ENCODE results near the gene HDHD3. TPM values are rescaled to one million over a fixed set of nuclear protein-coding genes. Genes with fewer than 3 reads are reported as not detected.

HDHD3 gene
- total RNA-seq, 3 donors from 2014 or later: 75.7 to 148 (median 115) TPM

DNA sequence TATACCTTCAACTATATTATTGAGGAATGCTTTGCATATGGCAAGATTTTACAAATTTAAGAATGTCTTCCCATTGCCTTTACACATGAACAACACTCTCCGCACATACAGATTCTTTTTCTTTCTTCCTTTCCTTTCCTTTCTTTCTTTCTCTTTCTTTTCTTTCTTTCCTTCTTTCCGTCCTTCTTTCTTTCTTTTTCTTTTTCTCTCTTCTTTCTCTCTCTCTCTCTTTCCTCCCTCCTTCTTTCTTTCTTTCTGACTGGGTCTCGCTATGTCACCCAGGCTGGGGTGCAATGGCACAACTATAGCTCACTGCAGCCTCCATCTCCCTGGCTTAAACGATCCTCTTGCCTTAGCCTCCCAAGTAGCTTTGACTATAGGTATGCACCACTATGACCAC, 50.6 kb downstream of the HDHD3 start:
- Histone ChIP-seq H3K36me3 (ENCODE audit: low read depth) (no peaks in the 10 kb centered on the region), H3K4me3 (no peak overlapping the region), H3K4me1 (ENCODE audit: low read depth) (no peaks in the 10 kb centered on the region), H3K9me3 (no peaks in the 10 kb centered on the region)
- ATAC-seq (no peak), DNase-seq (no peak)
- TF ChIP-seq, protein P1, sequence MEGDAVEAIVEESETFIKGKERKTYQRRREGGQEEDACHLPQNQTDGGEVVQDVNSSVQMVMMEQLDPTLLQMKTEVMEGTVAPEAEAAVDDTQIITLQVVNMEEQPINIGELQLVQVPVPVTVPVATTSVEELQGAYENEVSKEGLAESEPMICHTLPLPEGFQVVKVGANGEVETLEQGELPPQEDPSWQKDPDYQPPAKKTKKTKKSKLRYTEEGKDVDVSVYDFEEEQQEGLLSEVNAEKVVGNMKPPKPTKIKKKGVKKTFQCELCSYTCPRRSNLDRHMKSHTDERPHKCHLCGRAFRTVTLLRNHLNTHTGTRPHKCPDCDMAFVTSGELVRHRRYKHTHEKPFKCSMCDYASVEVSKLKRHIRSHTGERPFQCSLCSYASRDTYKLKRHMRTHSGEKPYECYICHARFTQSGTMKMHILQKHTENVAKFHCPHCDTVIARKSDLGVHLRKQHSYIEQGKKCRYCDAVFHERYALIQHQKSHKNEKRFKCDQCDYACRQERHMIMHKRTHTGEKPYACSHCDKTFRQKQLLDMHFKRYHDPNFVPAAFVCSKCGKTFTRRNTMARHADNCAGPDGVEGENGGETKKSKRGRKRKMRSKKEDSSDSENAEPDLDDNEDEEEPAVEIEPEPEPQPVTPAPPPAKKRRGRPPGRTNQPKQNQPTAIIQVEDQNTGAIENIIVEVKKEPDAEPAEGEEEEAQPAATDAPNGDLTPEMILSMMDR (IDR thresholded peaks at IDR 0.05): no peak
- intact Hi-C loops (cut with DNase I, micrococcal nuclease): no loop called here

Other genes starting within 250 kb of the HDHD3 start
- gene SLC31A2, start 226.0 kb downstream of the HDHD3 start, total RNA-seq: 10 to 100 TPM; 17.1 to 23.7 (median 17.8) TPM
- gene FKBP15, start 155.7 kb downstream of the HDHD3 start, total RNA-seq: 10 to 100 TPM; 26.6 to 30.9 (median 26.8) TPM
- 10 to 100 TPM; 26.5 to 63.7 (median 34.7) TPM for gene SLC31A1, start 155.4 kb downstream of the HDHD3 start, total RNA-seq
- 10 to 100 TPM; 19.3 to 45.8 (median 25.9) TPM for gene CDC26, start 101.4 kb downstream of the HDHD3 start, total RNA-seq
- gene PRPF4, start 101.3 kb downstream of the HDHD3 start, total RNA-seq: 10 to 100 TPM; 13.2 to 18.4 (median 15.8) TPM
- 1 to 10 TPM in 2 of 3 donors, under 1 TPM in 1; 0.35 to 1.4 (median 1.1) TPM for gene RNF183, start 73.6 kb downstream of the HDHD3 start, total RNA-seq
- 1 to 10 TPM; 2.6 to 4.6 (median 3.3) TPM for gene WDR31, start 36.7 kb downstream of the HDHD3 start, total RNA-seq
- gene BSPRY, start 27.4 kb downstream of the HDHD3 start, total RNA-seq: 10 to 100 TPM in 2 of 3 donors, 1 to 10 TPM in 1; 7.4 to 45.0 (median 26.7) TPM
- gene ALAD, start 24.3 kb upstream of the HDHD3 start, total RNA-seq: 10 to 100 TPM; 51.2 to 82.4 (median 56.3) TPM
- gene POLE3, start 33.7 kb upstream of the HDHD3 start, total RNA-seq: 10 to 100 TPM; 22.2 to 31.0 (median 28.6) TPM
- gene C9orf43, start 33.8 kb upstream of the HDHD3 start, total RNA-seq: under 1 TPM in 2 of 3 donors, not detected in 1; 0.20 to 0.55 TPM
- 10 to 100 TPM; 65.9 to 83.8 (median 70.7) TPM for gene RGS3, start 86.7 kb upstream of the HDHD3 start, total RNA-seq

Data from mucosa of descending colon (tissue), 3 donors.